K562 (cell line): ENCODE data around the gene WWP2. TPM values are rescaled to one million over a fixed set of nuclear protein-coding genes. Genes with fewer than 3 reads are reported as not detected.

ENCODE experiments used
- ATF1 ChIP-seq, 2 experiments: fragments of 450-650 bp in 1 of 2; IDR thresholded peaks; 2 replicates each; pipeline ENCODE4 v1.6.1; 2016; ENCODE audit warnings: missing compliant biosample characterization in 1 of 2, missing genetic modification characterization in 1 of 2
- CAMTA2 ChIP-seq: fragments of 250-450 bp; sonication (Bioruptor Pico); conservative IDR thresholded peaks from 2 replicates; pipeline ENCODE4 v1.5.1; 2022
- CHD2 ChIP-seq: IDR thresholded peaks from 2 replicates; pipeline ENCODE4 v1.6.1; 2011; ENCODE audit warnings: low read depth, low read length
- DDX20 ChIP-seq: fragments of 450-650 bp; IDR thresholded peaks from 2 replicates; pipeline ENCODE4 v1.6.1; 2016; ENCODE audit warnings: missing genetic modification characterization, low read depth, mild to moderate bottlenecking, missing compliant biosample characterization, moderate library complexity
- HDGF ChIP-seq: fragments of 450-650 bp; IDR thresholded peaks from 2 replicates; pipeline ENCODE4 v1.6.1; 2016
- IFI16 ChIP-seq: fragments of 250-450 bp; sonication (Bioruptor Pico); IDR thresholded peaks from 2 replicates; pipeline ENCODE4 v2.1.2; 2022; ENCODE audit warnings: mild to moderate bottlenecking, inconsistent platforms
- LARP7 ChIP-seq: fragments of 450-650 bp; IDR thresholded peaks from 2 replicates; pipeline ENCODE4 v1.6.1; 2016
- MAFG ChIP-seq: fragments of 450-650 bp; conservative IDR thresholded peaks from 2 replicates; pipeline ENCODE4 v1.6.1; 2016; ENCODE audit warnings: missing genetic modification characterization, missing compliant biosample characterization
- MECOM ChIP-seq: fragments of 250-450 bp; sonication (Bioruptor Pico); IDR thresholded peaks from 2 replicates; pipeline ENCODE4 v1.8.0; 2022; ENCODE audit warnings: inconsistent platforms
- NFXL1 ChIP-seq: fragments of 450-650 bp; formaldehyde crosslinking; IDR thresholded peaks from 2 replicates; pipeline ENCODE4 v1.4.0; 2021; ENCODE audit warnings: mild to moderate bottlenecking
- NONO ChIP-seq, 2 experiments: fragments of 200-400 bp in 1 of 2; fragments of 450-650 bp in 1 of 2; formaldehyde crosslinking in 1 of 2; IDR thresholded peaks; 2 replicates each; pipeline ENCODE4 v1.6.1; 2017; ENCODE audit warnings: low read depth in 2 of 2, mild to moderate bottlenecking in 2 of 2, moderate library complexity in 2 of 2, low read length in 1 of 2
- RNF219 ChIP-seq: fragments of 250-450 bp; sonication (Bioruptor Pico); IDR thresholded peaks from 2 replicates; pipeline ENCODE4 v1.5.0; 2022; ENCODE audit warnings: mild to moderate bottlenecking
- TAF9B ChIP-seq: fragments of 450-650 bp; IDR thresholded peaks from 2 replicates; pipeline ENCODE4 v1.6.1; 2018; ENCODE audit warnings: mild to moderate bottlenecking; ENCODE audit not compliant: partially characterized antibody
- TRIM25 ChIP-seq: fragments of 450-650 bp; IDR thresholded peaks from 2 replicates; pipeline ENCODE4 v1.7.0; 2016; ENCODE audit warnings: borderline replicate concordance
- ZNF217 ChIP-seq: sonication (generic); formaldehyde crosslinking; IDR thresholded peaks from 2 replicates; pipeline ENCODE4 v1.8.0; 2022; ENCODE audit warnings: mild to moderate bottlenecking, missing genetic modification reagents
- ZNF57 ChIP-seq: fragments of 450-650 bp; formaldehyde crosslinking; IDR thresholded peaks from 2 replicates; pipeline ENCODE4 v1.4.0; 2020; ENCODE audit warnings: mild to moderate bottlenecking, moderate library complexity
- ZNF668 ChIP-seq: fragments of 250-450 bp; sonication (Bioruptor Pico); IDR thresholded peaks from 2 replicates; pipeline ENCODE4 v1.8.0; 2022; ENCODE audit warnings: mild to moderate bottlenecking, inconsistent platforms
- polyA plus RNA-seq, 8 experiments: library from polyadenylated mRNA; depleted of rRNA in 4 of 8; stranded (reverse) in 5 of 8; unstranded in 3 of 8; fragments of >200 nt; fragmentation: Nextera tagmentation in 2 of 8; fragmentation: Illumina TruSeq in 1 of 8; extraction: Ambion mirVana in 2 of 8; extraction: Trizol in 1 of 8; gene quantifications; 2 replicates each; pipeline versions ENCODE4 v1.2.1 to v1.2.3, GENCODE V29; 2011 to 2014; ENCODE audit warnings: inconsistent platforms in 1 of 8, missing spikeins in 1 of 8
- total RNA-seq, 7 experiments: library from RNA; depleted of rRNA in 6 of 7; stranded (reverse); fragments of >200 nt in 6 of 7; fragmentation: Illumina TruSeq in 2 of 7; extraction: Trizol in 2 of 7; gene quantifications; 2 replicates each; pipeline versions ENCODE4 v1.2.1 to v1.2.3, GENCODE V29; 2011 to 2021; ENCODE audit warnings: low replicate concordance in 1 of 7
- TF ChIP-seq, protein P1 (sequence below), 3 experiments: fragments of 200-800 bp in 1 of 3; sonication (Bioruptor generic) in 1 of 3; sonication (generic) in 1 of 3; formaldehyde crosslinking in 1 of 3; IDR thresholded peaks; 2 replicates each; pipeline versions ENCODE4 v1.6.1 to v1.8.0; 2016 to 2022; ENCODE audit warnings: mild to moderate bottlenecking in 2 of 3, missing compliant biosample characterization in 2 of 3, missing genetic modification characterization in 2 of 3, missing genetic modification reagents in 1 of 3
- TF ChIP-seq, protein P2 (sequence below): fragments of 450-650 bp; IDR thresholded peaks from 2 replicates; pipeline ENCODE4 v1.6.1; 2017; ENCODE audit warnings: antibody characterized with exemption, mild to moderate bottlenecking

The WWP2 gene
- total and polyA plus RNA-seq, 9 of the 15 experiments (the other 6 are each of a cell fraction or from before 2014, with no cell fraction given), result 1.9 to 34.4 (median 14.6) TPM

- TF ChIP-seq, protein P1, sequence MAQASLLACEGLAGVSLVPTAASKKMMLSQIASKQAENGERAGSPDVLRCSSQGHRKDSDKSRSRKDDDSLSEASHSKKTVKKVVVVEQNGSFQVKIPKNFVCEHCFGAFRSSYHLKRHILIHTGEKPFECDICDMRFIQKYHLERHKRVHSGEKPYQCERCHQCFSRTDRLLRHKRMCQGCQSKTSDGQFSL (CRISPR knock-in tag; IDR thresholded peaks at IDR 0.05), result no peak
- TF ChIP-seq, protein P1 (tag; IDR thresholded peaks at IDR 0.05), result peak in 1 of 2 experiments; percentile 22; a peak in 1 of 4 replicates
- peak; percentile 75 for TF ChIP-seq MAFG (tag)
- no peak for TF ChIP-seq HDGF
- no peak for TF ChIP-seq MECOM (CRISPR knock-in tag)
- TF ChIP-seq RNF219 (CRISPR knock-in tag), result no peak
- no peak for TF ChIP-seq DDX20 (tag)
- no peak for TF ChIP-seq NFXL1 (CRISPR knock-in tag)
- TF ChIP-seq TAF9B, result peak; percentile 68
- TF ChIP-seq LARP7, result no peak
- TF ChIP-seq TRIM25, result no peak
- no peak for TF ChIP-seq IFI16 (CRISPR knock-in tag)
- TF ChIP-seq NONO (IDR thresholded peaks at IDR 0.05; ENCODE audit: low read depth in 2 of 2, low read length in 1 of 2), result peak in 1 of 2 experiments; percentile 62; a peak in 2 of 4 replicates
- TF ChIP-seq ZNF217 (CRISPR knock-in tag), result no peak
- no peak for TF ChIP-seq ATF1 (CRISPR knock-in tag; IDR thresholded peaks at IDR 0.05)
- 0 out of 2 replicates have a peak, but pooled peaks have one; percentile 5 for TF ChIP-seq ATF1 (tag; IDR thresholded peaks at IDR 0.05)
- TF ChIP-seq CAMTA2, result 0 out of 2 replicates have a peak, but pooled peaks have one; percentile 11
- no peak for TF ChIP-seq ZNF668 (CRISPR knock-in tag)
- TF ChIP-seq CHD2, result no peak
- TF ChIP-seq, protein P2, sequence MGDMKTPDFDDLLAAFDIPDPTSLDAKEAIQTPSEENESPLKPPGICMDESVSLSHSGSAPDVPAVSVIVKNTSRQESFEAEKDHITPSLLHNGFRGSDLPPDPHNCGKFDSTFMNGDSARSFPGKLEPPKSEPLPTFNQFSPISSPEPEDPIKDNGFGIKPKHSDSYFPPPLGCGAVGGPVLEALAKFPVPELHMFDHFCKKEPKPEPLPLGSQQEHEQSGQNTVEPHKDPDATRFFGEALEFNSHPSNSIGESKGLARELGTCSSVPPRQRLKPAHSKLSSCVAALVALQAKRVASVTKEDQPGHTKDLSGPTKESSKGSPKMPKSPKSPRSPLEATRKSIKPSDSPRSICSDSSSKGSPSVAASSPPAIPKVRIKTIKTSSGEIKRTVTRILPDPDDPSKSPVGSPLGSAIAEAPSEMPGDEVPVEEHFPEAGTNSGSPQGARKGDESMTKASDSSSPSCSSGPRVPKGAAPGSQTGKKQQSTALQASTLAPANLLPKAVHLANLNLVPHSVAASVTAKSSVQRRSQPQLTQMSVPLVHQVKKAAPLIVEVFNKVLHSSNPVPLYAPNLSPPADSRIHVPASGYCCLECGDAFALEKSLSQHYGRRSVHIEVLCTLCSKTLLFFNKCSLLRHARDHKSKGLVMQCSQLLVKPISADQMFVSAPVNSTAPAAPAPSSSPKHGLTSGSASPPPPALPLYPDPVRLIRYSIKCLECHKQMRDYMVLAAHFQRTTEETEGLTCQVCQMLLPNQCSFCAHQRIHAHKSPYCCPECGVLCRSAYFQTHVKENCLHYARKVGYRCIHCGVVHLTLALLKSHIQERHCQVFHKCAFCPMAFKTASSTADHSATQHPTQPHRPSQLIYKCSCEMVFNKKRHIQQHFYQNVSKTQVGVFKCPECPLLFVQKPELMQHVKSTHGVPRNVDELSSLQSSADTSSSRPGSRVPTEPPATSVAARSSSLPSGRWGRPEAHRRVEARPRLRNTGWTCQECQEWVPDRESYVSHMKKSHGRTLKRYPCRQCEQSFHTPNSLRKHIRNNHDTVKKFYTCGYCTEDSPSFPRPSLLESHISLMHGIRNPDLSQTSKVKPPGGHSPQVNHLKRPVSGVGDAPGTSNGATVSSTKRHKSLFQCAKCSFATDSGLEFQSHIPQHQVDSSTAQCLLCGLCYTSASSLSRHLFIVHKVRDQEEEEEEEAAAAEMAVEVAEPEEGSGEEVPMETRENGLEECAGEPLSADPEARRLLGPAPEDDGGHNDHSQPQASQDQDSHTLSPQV, result peak; percentile 79; the same call in 1 of the 2 replicates
- TF ChIP-seq ZNF57, result no peak
Observed at GRCh38 chr16:69761983-69762813, at the start of gene WWP2 (continued).
